NCI-H2196 (cell line): ENCODE data around the gene ADAMTS7.
"Not testable (repeated sequence)": the region's sequence is repeated elsewhere in the genome, so short reads cannot be mapped to it uniquely, and the experiment has no call there.

Experiments used
- DNase-seq: peaks from one replicate; lab custom pipeline; 2025; ENCODE audit not compliant: unreplicated experiment; lab: John Stamatoyannopoulos, UW

Gene ADAMTS7

GRCh38 chr15:78753751-78754535, 57.3 kb downstream of the ADAMTS7 start:
- not testable (repeated sequence) for DNase-seq

- not testable (repeated sequence) for DNase-seq
Measured at GRCh38 chr15:78753359-78753659, 58.0 kb downstream of the ADAMTS7 start.

- no peak for DNase-seq
Measured at GRCh38 chr15:78752492-78753358, 58.5 kb downstream of the ADAMTS7 start.

- no peak for DNase-seq
Measured at GRCh38 chr15:78751602-78751979, 59.7 kb downstream of the ADAMTS7 start.

GRCh38 chr15:78750974-78751601, 60.2 kb downstream of the ADAMTS7 start:
- DNase-seq: peak; percentile 83

- DNase-seq: no peak
Measured at GRCh38 chr15:78750566-78750965, 60.7 kb downstream of the ADAMTS7 start.

GRCh38 chr15:78749831-78750230, 61.4 kb downstream of the ADAMTS7 start:
- no peak for DNase-seq

- not testable (repeated sequence) for DNase-seq
Measured at GRCh38 chr15:78747877-78748276, 63.4 kb downstream of the ADAMTS7 start.

- not testable (repeated sequence) for DNase-seq
Measured at GRCh38 chr15:78741674-78742073, 69.6 kb downstream of the ADAMTS7 start.

GRCh38 chr15:78740904-78741274, 70.4 kb downstream of the ADAMTS7 start:
- no peak for DNase-seq

- DNase-seq: peak; percentile 61
Measured at GRCh38 chr15:78739996-78740903, 71.0 kb downstream of the ADAMTS7 start.

GRCh38 chr15:78739206-78739605, 72.1 kb downstream of the ADAMTS7 start:
- DNase-seq: no peak

GRCh38 chr15:78737931-78738558, 73.2 kb downstream of the ADAMTS7 start:
- not testable (repeated sequence) for DNase-seq

- no peak for DNase-seq
Measured at GRCh38 chr15:78737187-78737820, 74.0 kb downstream of the ADAMTS7 start.

- not testable (repeated sequence) for DNase-seq
Measured at GRCh38 chr15:78736286-78736685, 75.0 kb downstream of the ADAMTS7 start.

- no peak for DNase-seq
Measured at GRCh38 chr15:78734451-78735064, 76.7 kb downstream of the ADAMTS7 start.

GRCh38 chr15:78732634-78733033, 78.6 kb downstream of the ADAMTS7 start:
- no peak for DNase-seq

- DNase-seq: no peak
Measured at GRCh38 chr15:78730955-78731354, 80.3 kb downstream of the ADAMTS7 start.

GRCh38 chr15:78728427-78728826, 82.8 kb downstream of the ADAMTS7 start:
- not testable (repeated sequence) for DNase-seq
